Stimulated activated CD8-positive, alpha-beta memory T cell treated with anti-CD3 and anti-CD28 coated beads, Interleukin-12 subunit alpha, Interleukin-12 subunit beta, amount 100 ng/mL, for 1 hour (primary cell): Measurements from ENCODE around the gene CDR2L.
"Not testable (repeated sequence)": the region's sequence is repeated elsewhere in the genome, so short reads cannot be mapped to it uniquely, and the experiment has no call there.

Experiments used
- DNase-seq: peaks from one replicate; pipeline ENCODE4 v3.0.0-alpha.2; 2020; ENCODE audit warnings: low read depth

The CDR2L gene

GRCh38 chr17:75044716-75045115, 57.3 kb downstream of the CDR2L start:
- no peak for DNase-seq

GRCh38 chr17:75045946-75046406, 58.5 kb downstream of the CDR2L start:
- not testable (repeated sequence) for DNase-seq

- DNase-seq = peak; percentile 90
These were observed 59.2 kb downstream of the CDR2L start, which contains the start of the genes ATP5PD and KCTD2 for GRCh38 chr17:75046407-75047289. ATP5PD (minus strand) TSS chr17:75046969; CDS start chr17:75042650, 4,319 bp downstream. KCTD2 (plus strand) TSS chr17:75047225; CDS start chr17:75047251, 26 bp downstream.

- DNase-seq = no peak
These were observed 60.1 kb downstream of the CDR2L start for GRCh38 chr17:75047398-75048098.

GRCh38 chr17:75048249-75048878, 60.9 kb downstream of the CDR2L start:
- no peak for DNase-seq

- no peak for DNase-seq
These were observed 61.6 kb downstream of the CDR2L start for GRCh38 chr17:75049057-75049456.

- DNase-seq = no peak
These were observed 62.3 kb downstream of the CDR2L start for GRCh38 chr17:75049706-75050105.

GRCh38 chr17:75051941-75052340, 64.5 kb downstream of the CDR2L start:
- no peak for DNase-seq
